GM18951 (cell line): ENCODE measurements around the gene UBL7.

Experiments
- POLR2A ChIP-seq: IDR thresholded peaks from 4 replicates; pipeline ENCODE4 v1.6.1; 2011; ENCODE audit warnings: mild to moderate bottlenecking; ENCODE audit not compliant: insufficient read length, insufficient read depth; ENCODE audit errors: extremely low read depth
- in situ Hi-C: fragments of 300-500 bp; cut with MboI; formaldehyde crosslinking; loops from one replicate; pipeline ENCODE4 v1.12.0; 2022; ENCODE audit warnings: low sequenced_read_pairs, mixed read lengths, inconsistent platforms; ENCODE audit not compliant: unreplicated experiment

The UBL7 gene

DNA sequence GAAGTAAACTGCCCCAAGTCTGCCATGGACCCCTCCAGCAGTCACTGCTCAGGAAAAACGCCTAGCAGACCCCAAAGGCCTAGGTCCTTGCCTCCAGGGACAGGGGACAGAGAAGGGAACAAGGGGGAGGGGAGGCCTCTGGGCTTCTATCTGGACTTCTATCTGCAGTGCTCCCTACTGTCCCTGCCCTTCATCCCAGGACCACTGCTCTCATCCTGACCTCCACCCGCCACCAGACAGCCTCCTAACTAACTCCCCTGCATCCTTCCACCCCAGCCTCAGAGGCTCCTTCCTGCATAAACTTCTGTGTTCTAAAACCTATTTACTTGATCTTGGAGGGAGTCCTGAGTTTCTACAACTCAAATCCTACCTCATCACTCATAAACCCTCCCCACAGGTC is 52.6 kb downstream of the UBL7 start:
- TF ChIP-seq POLR2A = peak; percentile 51
- in situ Hi-C loops = no loop called here

GRCh38 chr15:74406992-74407705 is 53.8 kb downstream of the UBL7 start:
- peak; percentile 35 for TF ChIP-seq POLR2A
- in situ Hi-C loops = no loop called here

DNA sequence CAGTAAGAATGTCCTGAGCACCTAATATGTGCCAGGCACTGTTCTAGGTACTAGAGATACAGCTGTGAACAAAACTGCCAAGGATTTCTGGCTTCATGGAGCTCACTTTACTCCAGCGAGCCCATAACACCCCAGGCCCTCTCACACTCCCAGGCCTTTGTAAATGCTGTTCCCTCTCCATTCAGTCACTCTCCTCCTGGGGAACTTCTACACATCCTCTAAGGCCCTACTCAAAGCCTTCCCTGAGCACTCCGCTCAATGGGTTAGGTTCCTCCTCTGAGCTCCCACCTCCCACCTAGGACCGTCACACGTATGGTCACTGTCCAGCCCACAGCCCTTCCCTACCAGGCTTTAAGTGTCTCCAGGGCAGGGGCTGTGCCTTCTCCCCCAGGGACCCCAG is 54.4 kb downstream of the UBL7 start:
- TF ChIP-seq POLR2A = no peak
- in situ Hi-C loops = no loop called here

DNA sequence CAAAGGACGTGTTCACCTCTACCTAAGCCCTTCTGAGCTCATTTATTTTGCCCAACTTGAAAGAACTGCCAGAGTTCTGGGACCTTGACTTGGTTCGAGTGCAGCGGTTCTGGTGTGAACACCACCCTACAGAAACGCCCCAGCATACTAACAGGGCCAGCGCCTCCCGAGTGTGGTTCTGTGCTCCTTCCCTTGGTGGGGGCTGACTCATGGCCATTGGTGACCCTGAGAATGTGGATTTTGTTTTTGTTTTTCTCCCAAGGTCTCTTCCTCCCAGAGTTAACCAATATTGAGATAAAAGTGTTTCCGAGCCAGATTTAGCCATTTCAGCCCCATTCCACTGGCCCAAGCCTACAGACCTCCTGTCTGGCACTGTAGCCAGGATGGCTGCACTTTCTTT is 55.1 kb downstream of the UBL7 start:
- no peak for TF ChIP-seq POLR2A

GRCh38 chr15:74403991-74404563 is 56.9 kb downstream of the UBL7 start:
- TF ChIP-seq POLR2A = no peak
- in situ Hi-C loops = no loop called here

More for the DNA sequence above, 55.1 kb downstream of the UBL7 start:
- in situ Hi-C loops = no loop called here

- in situ Hi-C loops = no loop called here
- TF ChIP-seq POLR2A = no peak
Measured at GRCh38 chr15:74403588-74403919, 57.4 kb downstream of the UBL7 start.

DNA sequence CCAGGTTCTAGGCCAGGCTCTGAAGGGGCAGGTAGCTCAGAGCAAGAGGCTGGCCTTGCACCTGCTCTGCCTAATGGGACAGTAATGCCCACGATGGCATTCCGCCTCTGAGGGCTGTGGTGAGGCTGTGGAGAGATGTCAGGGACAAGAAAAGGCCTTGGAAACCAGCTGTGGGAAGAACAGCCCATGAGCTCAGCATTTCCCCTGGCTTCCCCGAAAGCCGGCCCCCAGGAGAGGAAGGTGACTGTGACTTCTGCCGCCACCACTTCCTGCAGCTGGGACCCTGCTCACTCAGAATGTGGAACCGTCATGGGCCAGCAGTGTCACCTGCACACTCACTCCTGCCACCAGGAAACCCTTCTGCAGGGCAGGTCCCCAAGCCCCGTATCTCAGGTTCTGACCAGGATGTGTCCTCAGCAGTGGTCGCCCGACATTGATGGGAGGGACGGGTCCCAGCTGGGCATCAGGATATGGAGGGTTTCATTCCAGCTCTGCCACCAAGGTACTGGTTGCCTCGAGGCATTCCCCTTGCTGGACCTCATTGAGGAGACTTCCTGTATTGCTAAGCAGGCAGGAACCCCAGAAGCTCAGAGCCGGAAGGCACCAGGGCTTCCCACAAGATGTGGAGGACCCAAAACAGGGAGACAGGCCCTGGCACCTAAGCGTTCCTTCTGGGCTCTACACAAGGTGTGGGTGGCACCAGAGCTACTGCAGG is 57.9 kb downstream of the UBL7 start:
- TF ChIP-seq POLR2A = peak; percentile 52
- in situ Hi-C loops = no loop called here

- TF ChIP-seq POLR2A = no peak
- in situ Hi-C loops = no loop called here
Measured at GRCh38 chr15:74402337-74402841, 58.6 kb downstream of the UBL7 start.

GRCh38 chr15:74400915-74401757 is 59.8 kb downstream of the UBL7 start:
- in situ Hi-C loops = no loop called here
- TF ChIP-seq POLR2A = peak; percentile 54

GRCh38 chr15:74400313-74400860 is 60.6 kb downstream of the UBL7 start:
- in situ Hi-C loops = no loop called here
- no peak for TF ChIP-seq POLR2A

GRCh38 chr15:74399511-74400312 is 61.2 kb downstream of the UBL7 start:
- in situ Hi-C loops = no loop called here
- TF ChIP-seq POLR2A = peak; percentile 50

- no peak for TF ChIP-seq POLR2A
- in situ Hi-C loops = no loop called here
Measured at GRCh38 chr15:74399100-74399499, 61.9 kb downstream of the UBL7 start.
